Measurements from ENCODE around the gene RBBP4. TPM values are rescaled to one million over a fixed set of nuclear protein-coding genes. Genes with fewer than 3 reads are reported as not detected.

The RBBP4 gene
- total RNA-seq, 4 donors from 2014 or later = 50.0 to 92.3 (median 53.0) TPM

DNA sequence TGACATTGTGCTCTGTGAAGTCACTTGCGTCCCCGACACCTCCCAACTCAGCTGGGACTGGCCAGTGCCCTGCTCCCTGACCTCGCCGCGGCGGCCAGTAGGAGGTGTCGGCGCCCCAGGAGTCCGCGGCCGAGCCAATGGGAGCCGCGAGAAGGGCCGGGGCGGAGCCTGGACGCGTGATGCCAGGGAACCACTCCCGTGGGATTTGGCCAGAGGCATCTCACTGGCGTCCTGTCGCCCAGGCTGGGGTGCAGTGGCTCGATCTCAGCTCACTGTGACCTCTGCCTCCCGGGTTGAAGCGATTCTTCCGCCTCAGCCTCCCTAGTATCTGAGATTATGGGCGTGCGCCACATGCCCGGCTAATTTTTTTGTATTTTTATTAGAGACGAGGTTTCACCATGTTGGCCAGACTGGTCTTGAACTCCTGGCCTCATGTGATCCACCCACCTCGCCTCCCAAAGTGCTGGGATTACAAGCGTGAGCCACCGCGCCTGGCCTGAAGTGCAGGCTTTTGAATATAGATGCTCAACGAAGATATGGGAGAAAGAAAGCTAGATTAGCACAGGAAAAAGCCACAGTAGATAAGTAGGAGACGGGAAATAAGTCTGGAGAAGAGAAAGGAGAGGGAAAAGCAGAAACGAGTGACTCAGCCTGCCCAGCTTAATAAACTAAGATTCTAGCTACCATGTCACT, 38.7 kb upstream of the RBBP4 start:
- intact Hi-C loops (cut with DNase I; ENCODE audit: low total_unique reads) (loop anchor here (10.0 kb wide), 2 partner anchors 88 to 168 kb away; no protein-coding TSS in a partner anchor), in situ Hi-C loops (cut with MboI; ENCODE audit: low sequenced_read_pairs in 4 of 4) (no loop called here)
- Histone ChIP-seq H3K4me1 (peaks cover 0 to 4% of the 10 kb centered on the region in 2 donors), H3K27ac (peak overlapping the region; percentile 57 to 82 (median 75)), H3K9me3 (no peaks in the 10 kb centered on the region), H3K27me3 (no peaks in the 10 kb centered on the region), H3K4me3 (peak overlapping the region; percentile 55 to 63 (median 58)), H3K36me3 (no peaks in the 10 kb centered on the region)
- TF ChIP-seq POLR2A (IDR thresholded peaks at IDR 0.05) = peak; percentile 41 to 53
- TF ChIP-seq, protein P1, sequence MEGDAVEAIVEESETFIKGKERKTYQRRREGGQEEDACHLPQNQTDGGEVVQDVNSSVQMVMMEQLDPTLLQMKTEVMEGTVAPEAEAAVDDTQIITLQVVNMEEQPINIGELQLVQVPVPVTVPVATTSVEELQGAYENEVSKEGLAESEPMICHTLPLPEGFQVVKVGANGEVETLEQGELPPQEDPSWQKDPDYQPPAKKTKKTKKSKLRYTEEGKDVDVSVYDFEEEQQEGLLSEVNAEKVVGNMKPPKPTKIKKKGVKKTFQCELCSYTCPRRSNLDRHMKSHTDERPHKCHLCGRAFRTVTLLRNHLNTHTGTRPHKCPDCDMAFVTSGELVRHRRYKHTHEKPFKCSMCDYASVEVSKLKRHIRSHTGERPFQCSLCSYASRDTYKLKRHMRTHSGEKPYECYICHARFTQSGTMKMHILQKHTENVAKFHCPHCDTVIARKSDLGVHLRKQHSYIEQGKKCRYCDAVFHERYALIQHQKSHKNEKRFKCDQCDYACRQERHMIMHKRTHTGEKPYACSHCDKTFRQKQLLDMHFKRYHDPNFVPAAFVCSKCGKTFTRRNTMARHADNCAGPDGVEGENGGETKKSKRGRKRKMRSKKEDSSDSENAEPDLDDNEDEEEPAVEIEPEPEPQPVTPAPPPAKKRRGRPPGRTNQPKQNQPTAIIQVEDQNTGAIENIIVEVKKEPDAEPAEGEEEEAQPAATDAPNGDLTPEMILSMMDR (IDR thresholded peaks at IDR 0.05 in 4 of 5, conservative IDR thresholded peaks at IDR 0.05 in 1 of 5) = peak in 4 of 5 experiments; percentile 12 to 42 (median 28)
- DNase-seq = peak; percentile 85 to 93
- ATAC-seq = peak; percentile 97 to 98

GRCh38 chr1:32613472-32613871, 37.5 kb upstream of the RBBP4 start:
- no peak overlapping the region for H3K4me3 ChIP-seq
- peaks cover 0 to 4% of the 10 kb centered on the region in 2 donors for H3K4me1 ChIP-seq
- intact Hi-C loops (cut with DNase I; ENCODE audit: low total_unique reads) = loop anchor here (10.0 kb wide), 2 partner anchors 89 to 169 kb away; no protein-coding TSS in a partner anchor
- H3K27me3 ChIP-seq = no peaks in the 10 kb centered on the region
- no peak for ATAC-seq
- H3K36me3 ChIP-seq = no peaks in the 10 kb centered on the region
- no peak overlapping the region for H3K27ac ChIP-seq
- no peaks in the 10 kb centered on the region for H3K9me3 ChIP-seq
- no peak for DNase-seq
- no peak for TF ChIP-seq POLR2A (IDR thresholded peaks at IDR 0.05)
- TF ChIP-seq, protein P1 (IDR thresholded peaks at IDR 0.05 in 4 of 5, conservative IDR thresholded peaks at IDR 0.05 in 1 of 5) = no peak
- in situ Hi-C loops (cut with MboI; ENCODE audit: low sequenced_read_pairs in 4 of 4) = no loop called here

- Histone ChIP-seq H3K4me1 (no peaks in the 10 kb centered on the region), H3K36me3 (no peaks in the 10 kb centered on the region), H3K27me3 (no peaks in the 10 kb centered on the region), H3K27ac (no peak overlapping the region), H3K4me3 (no peak overlapping the region), H3K9me3 (no peaks in the 10 kb centered on the region)
- TF ChIP-seq POLR2A (IDR thresholded peaks at IDR 0.05) = no peak
- TF ChIP-seq, protein P1 (IDR thresholded peaks at IDR 0.05 in 4 of 5, conservative IDR thresholded peaks at IDR 0.05 in 1 of 5) = no peak
- intact Hi-C loops (cut with DNase I; ENCODE audit: low total_unique reads) = loop anchor here (10.0 kb wide), 2 partner anchors 94 to 174 kb away; no protein-coding TSS in a partner anchor
- in situ Hi-C loops (cut with MboI; ENCODE audit: low sequenced_read_pairs in 4 of 4) = no loop called here
- DNase-seq = no peak
- no peak for ATAC-seq
Measured at GRCh38 chr1:32618673-32619221, 32.3 kb upstream of the RBBP4 start.

DNA sequence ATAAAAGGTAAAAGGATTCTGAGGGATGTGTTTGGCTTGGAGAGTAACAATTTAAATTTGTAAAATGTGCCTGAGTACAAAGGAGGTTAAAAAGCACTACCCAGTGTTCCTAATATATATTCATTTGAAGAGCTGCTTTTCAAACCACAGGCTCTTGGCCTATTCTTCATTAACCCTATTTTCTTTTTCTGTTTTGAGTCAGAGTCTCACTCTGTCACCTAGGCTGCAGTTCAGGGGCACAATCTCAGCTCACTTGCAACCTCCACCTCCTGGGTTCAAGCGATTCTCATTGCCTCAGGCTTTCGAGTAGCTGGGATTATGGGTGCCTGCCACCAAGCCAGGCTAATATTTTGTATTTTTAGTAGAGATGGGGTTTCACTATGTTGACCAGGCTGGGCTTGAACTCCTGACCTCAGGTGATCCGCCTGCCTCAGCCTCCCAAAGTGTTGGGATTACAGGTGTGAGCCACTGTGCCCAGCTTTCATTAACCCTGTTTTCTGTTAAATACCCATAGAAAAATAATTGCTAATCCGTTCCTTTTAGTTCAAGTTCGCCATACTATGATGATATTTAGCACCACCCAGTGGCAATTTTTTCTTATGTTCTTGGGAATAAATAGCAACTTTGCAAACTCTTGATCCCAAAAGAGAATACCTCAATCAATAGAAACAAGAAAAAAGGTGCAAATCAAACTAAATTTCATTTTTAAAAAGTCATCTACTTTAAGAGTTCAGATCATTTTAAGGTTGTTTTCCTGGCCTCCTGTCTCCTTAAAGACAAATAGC, 31.1 kb upstream of the RBBP4 start:
- ATAC-seq (no peak), DNase-seq (no peak)
- no peaks in the 10 kb centered on the region for H3K27me3 ChIP-seq
- H3K36me3 ChIP-seq = no peaks in the 10 kb centered on the region
- TF ChIP-seq POLR2A (IDR thresholded peaks at IDR 0.05) = no peak
- TF ChIP-seq, protein P1 (IDR thresholded peaks at IDR 0.05 in 4 of 5, conservative IDR thresholded peaks at IDR 0.05 in 1 of 5) = peak in 1 of 5 experiments; percentile 25
- in situ Hi-C loops (cut with MboI; ENCODE audit: low sequenced_read_pairs in 4 of 4) (loop anchor here in 1 of 4 donors (10.0 kb wide), 1 partner anchor 95 kb away; no protein-coding TSS in a partner anchor), intact Hi-C loops (cut with DNase I; ENCODE audit: low total_unique reads) (loop anchor here (10.0 kb wide), 2 partner anchors 95 to 175 kb away; no protein-coding TSS in a partner anchor)
- H3K4me1 ChIP-seq = no peaks in the 10 kb centered on the region
- no peak overlapping the region for H3K4me3 ChIP-seq
- no peaks in the 10 kb centered on the region for H3K9me3 ChIP-seq
- H3K27ac ChIP-seq = no peak overlapping the region

Data from gastrocnemius medialis (tissue), 4 donors.